ENCODE results near the gene MAP2. TPM values are rescaled to one million over a fixed set of nuclear protein-coding genes. Genes with fewer than 3 reads are reported as not detected.

The MAP2 gene
- total RNA-seq, 4 donors from 2014 or later = 5.8 to 14.5 (median 8.8) TPM

DNA sequence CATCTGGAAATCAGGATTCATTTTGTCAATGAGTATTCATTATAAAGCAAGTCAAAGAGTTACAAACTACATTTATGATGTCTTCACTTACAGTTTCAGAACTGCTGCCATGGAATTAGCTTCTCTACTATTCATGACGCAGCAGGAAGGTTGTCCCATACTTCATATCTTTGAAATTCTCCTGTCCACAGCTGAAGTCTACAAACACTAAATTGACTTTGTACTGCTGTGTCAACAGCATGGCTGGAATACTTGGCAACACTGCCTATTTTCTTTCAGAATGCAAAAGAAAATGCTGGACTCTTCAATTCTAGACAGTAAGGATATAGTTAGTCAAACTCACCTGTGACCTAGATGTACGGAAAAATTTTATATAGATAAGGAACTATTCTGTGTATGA is 303.2 kb downstream of the MAP2 start:
- intact Hi-C loops (cut with DNase I) = no loop called here
- H3K4me3 ChIP-seq = no peak overlapping the region
- H3K4me1 ChIP-seq = no peaks in the 10 kb centered on the region
- H3K36me3 ChIP-seq = no peaks in the 10 kb centered on the region
- DNase-seq = no peak
- H3K9me3 ChIP-seq = no peaks in the 10 kb centered on the region
- no peaks in the 10 kb centered on the region for H3K27me3 ChIP-seq
- no peak overlapping the region for H3K27ac ChIP-seq
- WGBS, 2 donors = 76 to 93% methylated on average over 2 of the region's 2 CpGs
- no peak for TF ChIP-seq POLR2A (IDR thresholded peaks at IDR 0.05)
- TF ChIP-seq, protein P1, sequence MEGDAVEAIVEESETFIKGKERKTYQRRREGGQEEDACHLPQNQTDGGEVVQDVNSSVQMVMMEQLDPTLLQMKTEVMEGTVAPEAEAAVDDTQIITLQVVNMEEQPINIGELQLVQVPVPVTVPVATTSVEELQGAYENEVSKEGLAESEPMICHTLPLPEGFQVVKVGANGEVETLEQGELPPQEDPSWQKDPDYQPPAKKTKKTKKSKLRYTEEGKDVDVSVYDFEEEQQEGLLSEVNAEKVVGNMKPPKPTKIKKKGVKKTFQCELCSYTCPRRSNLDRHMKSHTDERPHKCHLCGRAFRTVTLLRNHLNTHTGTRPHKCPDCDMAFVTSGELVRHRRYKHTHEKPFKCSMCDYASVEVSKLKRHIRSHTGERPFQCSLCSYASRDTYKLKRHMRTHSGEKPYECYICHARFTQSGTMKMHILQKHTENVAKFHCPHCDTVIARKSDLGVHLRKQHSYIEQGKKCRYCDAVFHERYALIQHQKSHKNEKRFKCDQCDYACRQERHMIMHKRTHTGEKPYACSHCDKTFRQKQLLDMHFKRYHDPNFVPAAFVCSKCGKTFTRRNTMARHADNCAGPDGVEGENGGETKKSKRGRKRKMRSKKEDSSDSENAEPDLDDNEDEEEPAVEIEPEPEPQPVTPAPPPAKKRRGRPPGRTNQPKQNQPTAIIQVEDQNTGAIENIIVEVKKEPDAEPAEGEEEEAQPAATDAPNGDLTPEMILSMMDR (IDR thresholded peaks at IDR 0.05) = no peak

DNA sequence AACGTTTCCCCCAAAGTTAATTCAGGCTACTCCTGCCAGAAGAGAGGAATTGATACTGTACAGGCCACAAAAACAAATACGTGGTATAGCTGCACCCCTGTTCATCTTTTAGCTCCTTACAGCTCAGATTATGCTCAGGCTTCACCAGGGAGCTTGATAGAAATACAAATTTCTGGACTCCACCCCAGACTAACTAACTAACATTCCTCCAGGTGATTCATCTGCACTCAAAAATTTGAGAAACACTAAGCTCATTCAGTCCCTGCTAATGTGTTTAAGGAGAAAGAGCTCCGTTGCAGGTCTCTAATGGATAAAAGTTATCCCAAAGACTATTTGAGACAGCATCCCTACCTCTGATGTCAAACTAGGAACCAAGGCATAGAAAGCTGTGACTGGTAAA is 311.0 kb downstream of the MAP2 start:
- WGBS, 2 donors = 63 to 71% methylated on average over 3 of the region's 3 CpGs
- Histone ChIP-seq H3K4me3 (no peak overlapping the region), H3K27me3 (no peaks in the 10 kb centered on the region), H3K36me3 (no peaks in the 10 kb centered on the region), H3K4me1 (no peaks in the 10 kb centered on the region), H3K27ac (no peak overlapping the region), H3K9me3 (no peaks in the 10 kb centered on the region)
- TF ChIP-seq POLR2A (IDR thresholded peaks at IDR 0.05) = no peak
- TF ChIP-seq, protein P1 (IDR thresholded peaks at IDR 0.05) = no peak
- DNase-seq = no peak
- intact Hi-C loops (cut with DNase I) = no loop called here

DNA sequence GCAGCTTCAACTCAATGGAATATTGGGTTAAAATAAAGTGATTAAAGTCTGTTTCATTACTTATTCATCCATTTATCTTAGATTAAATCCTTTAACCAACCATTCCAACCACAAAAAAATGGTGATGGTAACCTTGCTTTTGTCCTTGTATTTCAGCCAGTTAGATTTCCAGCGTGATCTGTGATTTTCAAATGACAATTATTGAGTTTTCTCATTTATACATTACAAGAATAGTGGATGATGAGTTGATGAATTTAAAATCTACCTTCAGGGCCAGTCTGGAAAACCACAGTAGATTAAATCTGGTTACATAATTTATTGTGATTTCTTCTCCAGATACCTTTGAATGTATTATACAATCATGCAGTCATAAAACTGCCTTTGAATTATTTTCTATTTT is 318.1 kb downstream of the MAP2 start:
- intact Hi-C loops (cut with DNase I) = no loop called here

GRCh38 chr2:209753020-209753419 is 329.2 kb downstream of the MAP2 start:
- Histone ChIP-seq H3K27me3 (no peaks in the 10 kb centered on the region), H3K27ac (no peak overlapping the region), H3K36me3 (no peaks in the 10 kb centered on the region), H3K4me1 (no peaks in the 10 kb centered on the region), H3K9me3 (no peaks in the 10 kb centered on the region), H3K4me3 (no peak overlapping the region)
- intact Hi-C loops (cut with DNase I) = no loop called here
- TF ChIP-seq, protein P1 (IDR thresholded peaks at IDR 0.05) = no peak
- no peak for TF ChIP-seq POLR2A (IDR thresholded peaks at IDR 0.05)
- DNase-seq = no peak
- 34 to 40% methylated on average over 3 of the region's 3 CpGs for WGBS, 2 donors

More for the DNA sequence above, 318.1 kb downstream of the MAP2 start:
- no peak for DNase-seq
- TF ChIP-seq POLR2A (IDR thresholded peaks at IDR 0.05) = no peak
- 55 to 59% methylated on average over 1 of the region's 1 CpG for WGBS, 2 donors
- Histone ChIP-seq H3K36me3 (no peaks in the 10 kb centered on the region), H3K4me3 (no peak overlapping the region), H3K4me1 (no peaks in the 10 kb centered on the region), H3K27me3 (no peaks in the 10 kb centered on the region), H3K27ac (no peak overlapping the region), H3K9me3 (no peaks in the 10 kb centered on the region)

GRCh38 chr2:209757163-209757562 is 333.3 kb downstream of the MAP2 start:
- Histone ChIP-seq H3K9me3 (no peaks in the 10 kb centered on the region), H3K36me3 (no peaks in the 10 kb centered on the region), H3K4me1 (no peaks in the 10 kb centered on the region), H3K27me3 (no peaks in the 10 kb centered on the region), H3K27ac (no peak overlapping the region), H3K4me3 (no peak overlapping the region)
- no peak for DNase-seq
- intact Hi-C loops (cut with DNase I) = no loop called here
- TF ChIP-seq, protein P1 (IDR thresholded peaks at IDR 0.05) = no peak
- TF ChIP-seq POLR2A (IDR thresholded peaks at IDR 0.05) = no peak

DNA sequence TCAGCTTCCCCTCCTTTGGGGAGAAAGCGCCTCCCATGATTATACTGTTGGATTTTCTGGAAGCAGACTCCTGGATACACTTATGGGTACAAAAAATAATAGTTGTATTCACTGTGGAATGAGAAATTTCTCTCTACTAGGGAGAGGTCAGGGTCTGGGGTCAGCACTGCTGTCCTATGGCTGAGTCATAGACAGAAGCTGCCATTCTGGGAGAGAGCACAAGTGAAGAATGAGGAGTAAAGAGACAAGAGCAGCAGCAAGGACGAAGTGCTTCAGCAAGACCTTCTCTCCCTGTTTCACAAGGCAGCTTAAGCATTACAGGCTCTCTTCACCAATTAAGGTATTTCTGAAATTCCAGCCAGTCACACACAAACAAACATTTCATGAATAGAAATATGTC is 337.7 kb downstream of the MAP2 start:
- TF ChIP-seq POLR2A (IDR thresholded peaks at IDR 0.05) = no peak
- intact Hi-C loops (cut with DNase I) = no loop called here
- 23 to 44% methylated on average over 2 of the region's 2 CpGs for WGBS, 2 donors
- no peak overlapping the region for H3K27ac ChIP-seq
- H3K4me3 ChIP-seq = no peak overlapping the region
- no peaks in the 10 kb centered on the region for H3K9me3 ChIP-seq
- no peaks in the 10 kb centered on the region for H3K36me3 ChIP-seq
- no peaks in the 10 kb centered on the region for H3K4me1 ChIP-seq
- no peaks in the 10 kb centered on the region for H3K27me3 ChIP-seq
- no peak for DNase-seq
